Trophoblast cell (in vitro differentiated cells and primary cell): ENCODE data around the gene EDAR.

Source experiments
- DNase-seq, 2 donors: peaks; one replicate each; pipeline ENCODE4 v3.0.0-alpha.2; 2016
- H2AFZ ChIP-seq: 2 replicates; pipeline ENCODE4 v1.6.1; 2013; ENCODE audit warnings: low read length, moderate library complexity, mild to moderate bottlenecking; ENCODE audit not compliant: insufficient read depth, poor library complexity
- H2AK5ac ChIP-seq: 2 replicates; pipeline ENCODE4 v1.6.1; 2013; ENCODE audit warnings: mild to moderate bottlenecking, low read length
- H2BK120ac ChIP-seq: 2 replicates; pipeline ENCODE4 v1.6.1; 2013; ENCODE audit warnings: low read length, mild to moderate bottlenecking, moderate library complexity; ENCODE audit not compliant: insufficient read depth, poor library complexity
- H2BK12ac ChIP-seq: 2 replicates; pipeline ENCODE4 v1.6.1; 2013; ENCODE audit warnings: mild to moderate bottlenecking, low read length, moderate library complexity
- H2BK5ac ChIP-seq: 2 replicates; pipeline ENCODE4 v1.6.1; 2013; ENCODE audit warnings: low read length, low read depth, moderate library complexity, mild to moderate bottlenecking; ENCODE audit not compliant: poor library complexity
- H3K14ac ChIP-seq: 2 replicates; pipeline ENCODE4 v1.6.1; 2013; ENCODE audit warnings: mild to moderate bottlenecking, low read length
- H3K18ac ChIP-seq: 2 replicates; pipeline ENCODE4 v1.6.1; 2013; ENCODE audit warnings: mild to moderate bottlenecking, low read length
- H3K23ac ChIP-seq: 2 replicates; pipeline ENCODE4 v1.6.1; 2013; ENCODE audit warnings: low read length
- H3K27ac ChIP-seq: 2 replicates; pipeline ENCODE4 v1.5.1; 2013; ENCODE audit warnings: low read depth, mild to moderate bottlenecking, inconsistent platforms, low read length, moderate library complexity
- H3K27me3 ChIP-seq: 2 replicates; pipeline ENCODE4 v1.6.1; 2013; ENCODE audit warnings: inconsistent platforms, mild to moderate bottlenecking, low read length, moderate library complexity; ENCODE audit not compliant: insufficient read depth
- H3K36me3 ChIP-seq, 2 experiments: 1 replicate in 1 of 2; 2 replicates in 1 of 2; pipeline ENCODE4 v1.6.1; 2013; ENCODE audit warnings: low read length in 2 of 2, mild to moderate bottlenecking in 2 of 2, moderate library complexity in 1 of 2; ENCODE audit not compliant: insufficient read depth in 2 of 2, control insufficient read depth in 1 of 2
- H3K4ac ChIP-seq: 2 replicates; pipeline ENCODE4 v1.6.1; 2013; ENCODE audit warnings: low read depth, mild to moderate bottlenecking, low read length, moderate library complexity
- H3K4me1 ChIP-seq, 2 experiments: 1 replicate in 1 of 2; 2 replicates in 1 of 2; pipeline ENCODE4 v1.6.1; 2013; ENCODE audit warnings: low read length in 2 of 2, mild to moderate bottlenecking in 2 of 2, moderate library complexity in 1 of 2; ENCODE audit not compliant: insufficient read depth in 2 of 2, control insufficient read depth in 1 of 2
- H3K4me2 ChIP-seq: 2 replicates; pipeline ENCODE4 v1.6.1; 2013; ENCODE audit warnings: inconsistent platforms, mild to moderate bottlenecking, low read length, moderate library complexity
- H3K4me3 ChIP-seq: 2 replicates; pipeline ENCODE4 v1.5.1; 2013; ENCODE audit warnings: mild to moderate bottlenecking, low read depth, low read length, inconsistent platforms
- H3K79me1 ChIP-seq: one replicate; pipeline ENCODE4 v1.6.1; 2013; ENCODE audit warnings: low read length
- H3K79me2 ChIP-seq: 2 replicates; pipeline ENCODE4 v1.6.1; 2013; ENCODE audit warnings: low read length, mild to moderate bottlenecking; ENCODE audit not compliant: control insufficient read depth, insufficient read depth, poor library complexity
- H3K9ac ChIP-seq: 2 replicates; pipeline ENCODE4 v1.6.1; 2013; ENCODE audit warnings: mild to moderate bottlenecking, low read length
- H3K9me3 ChIP-seq: 2 replicates; pipeline ENCODE4 v1.6.1; 2013; ENCODE audit warnings: low read depth, mild to moderate bottlenecking, control low read depth, inconsistent platforms, low read length; ENCODE audit not compliant: insufficient read depth
- H4K12ac ChIP-seq: 2 replicates; pipeline ENCODE4 v1.6.1; 2013; ENCODE audit warnings: low read depth, mild to moderate bottlenecking, low read length, moderate library complexity
- H4K8ac ChIP-seq: 2 replicates; pipeline ENCODE4 v1.6.1; 2013; ENCODE audit warnings: low read depth, mild to moderate bottlenecking, low read length, moderate library complexity
- H4K91ac ChIP-seq: one replicate; pipeline ENCODE4 v1.6.1; 2013; ENCODE audit warnings: low read depth, mild to moderate bottlenecking, low read length, moderate library complexity
- WGBS: extraction: QIAGEN DNeasy Blood & Tissue Kit; methylation state at CpG from one replicate; pipeline ENCODE4 v1.1.7; 2013; ENCODE audit warnings: missing lambda C conversion rate; ENCODE audit not compliant: insufficient read length, insufficient coverage; ENCODE audit errors: extremely low coverage; 5-methylcytosine and 5-hydroxymethylcytosine counted together

EDAR gene

DNA sequence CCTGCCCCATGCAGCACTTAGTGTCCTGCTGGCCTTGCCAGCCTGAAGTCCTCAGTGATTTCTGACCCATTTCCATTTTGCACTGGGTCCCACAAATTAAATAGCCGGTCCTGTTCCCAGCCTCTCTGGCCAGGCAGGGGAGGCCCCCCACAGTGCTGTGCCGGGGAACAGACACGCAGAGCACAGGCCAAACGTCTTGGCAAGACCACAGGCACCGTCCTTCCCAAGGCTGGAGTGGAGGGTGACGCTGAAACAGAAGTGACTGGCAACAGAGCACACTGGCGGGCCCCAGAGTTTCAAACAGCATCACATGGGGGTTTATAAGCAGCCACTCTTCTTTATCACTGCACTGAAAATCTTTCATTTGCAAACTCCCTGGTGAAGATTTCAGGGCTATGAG is 52.2 kb downstream of the EDAR start:
- no peaks in the 10 kb centered on the region for H3K27me3 ChIP-seq
- H3K9ac ChIP-seq = no peak overlapping the region
- H3K23ac ChIP-seq = no peak overlapping the region
- H3K18ac ChIP-seq = no peak overlapping the region
- no peak overlapping the region for H2BK12ac ChIP-seq
- H4K8ac ChIP-seq = no peak overlapping the region
- no peaks in the 10 kb centered on the region for H3K79me2 ChIP-seq
- no peak overlapping the region for H4K12ac ChIP-seq
- no peak overlapping the region for H3K27ac ChIP-seq
- H3K4me2 ChIP-seq = no peak overlapping the region
- H2AFZ ChIP-seq = no peak overlapping the region
- no peaks in the 10 kb centered on the region for H3K4me1 ChIP-seq
- H2BK120ac ChIP-seq = no peak overlapping the region
- no peak overlapping the region for H2AK5ac ChIP-seq
- WGBS = no CpG with 5 or more reads among the region's 7 CpGs
- H3K79me1 ChIP-seq = no peaks in the 10 kb centered on the region
- H3K36me3 ChIP-seq = no peaks in the 10 kb centered on the region
- H3K14ac ChIP-seq = no peak overlapping the region
- no peak overlapping the region for H4K91ac ChIP-seq
- H2BK5ac ChIP-seq = no peak overlapping the region
- H3K9me3 ChIP-seq = no peaks in the 10 kb centered on the region
- no peak overlapping the region for H3K4ac ChIP-seq
- no peak for DNase-seq
- no peak overlapping the region for H3K4me3 ChIP-seq

DNA sequence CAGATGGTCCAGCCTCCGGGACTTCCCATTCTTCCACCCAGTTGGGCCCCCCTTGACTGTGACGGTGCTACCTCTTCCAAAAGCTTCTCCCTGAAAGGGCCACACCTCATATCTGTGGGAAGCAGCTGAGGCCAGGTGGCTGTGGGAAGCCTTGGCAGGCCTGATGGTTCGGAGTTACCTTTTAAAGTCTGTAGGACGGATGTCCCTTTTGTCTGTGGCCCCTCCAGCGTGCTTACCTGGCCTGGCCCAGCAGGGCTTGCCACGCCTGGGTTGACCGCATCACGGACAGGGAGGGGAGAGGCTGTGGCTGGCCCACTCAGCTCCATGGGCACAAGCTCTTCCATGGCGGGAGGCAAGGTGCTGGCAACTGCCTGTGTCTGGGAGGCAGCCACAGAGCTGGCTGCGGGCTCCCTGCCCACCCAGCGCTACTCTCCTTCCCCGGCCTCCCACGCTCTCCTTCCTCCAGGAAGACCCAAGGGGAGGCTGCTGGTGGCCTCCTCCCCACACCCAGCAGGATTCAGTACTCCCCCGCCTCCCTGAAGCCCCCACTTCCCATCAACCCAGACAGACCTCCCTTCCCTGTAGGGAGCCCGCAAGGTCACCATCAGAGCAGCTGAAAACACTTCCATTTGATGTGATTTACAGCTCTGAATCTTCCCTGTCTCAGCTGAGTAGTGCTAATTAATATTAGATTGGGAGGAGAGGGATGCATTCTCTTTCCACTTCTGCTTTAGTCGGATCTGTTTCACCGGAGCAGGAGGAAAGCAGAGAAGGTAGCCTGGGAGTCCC is 52.8 kb downstream of the EDAR start:
- Histone ChIP-seq H2BK5ac (no peak overlapping the region), H3K23ac (no peak overlapping the region), H2AFZ (no peak overlapping the region), H3K9ac (no peak overlapping the region), H4K8ac (no peak overlapping the region), H3K79me2 (no peaks in the 10 kb centered on the region), H3K27me3 (no peaks in the 10 kb centered on the region), H3K36me3 (no peaks in the 10 kb centered on the region), H3K4ac (no peak overlapping the region), H3K4me1 (no peaks in the 10 kb centered on the region), H2AK5ac (no peak overlapping the region), H3K9me3 (no peaks in the 10 kb centered on the region), H4K91ac (no peak overlapping the region), H3K4me2 (no peak overlapping the region), H3K4me3 (no peak overlapping the region), H2BK120ac (no peak overlapping the region), H3K14ac (no peak overlapping the region), H2BK12ac (no peak overlapping the region), H3K79me1 (no peaks in the 10 kb centered on the region), H4K12ac (no peak overlapping the region), H3K18ac (no peak overlapping the region), H3K27ac (no peak overlapping the region)
- WGBS = no CpG with 5 or more reads among the region's 17 CpGs
- DNase-seq = no peak

DNA sequence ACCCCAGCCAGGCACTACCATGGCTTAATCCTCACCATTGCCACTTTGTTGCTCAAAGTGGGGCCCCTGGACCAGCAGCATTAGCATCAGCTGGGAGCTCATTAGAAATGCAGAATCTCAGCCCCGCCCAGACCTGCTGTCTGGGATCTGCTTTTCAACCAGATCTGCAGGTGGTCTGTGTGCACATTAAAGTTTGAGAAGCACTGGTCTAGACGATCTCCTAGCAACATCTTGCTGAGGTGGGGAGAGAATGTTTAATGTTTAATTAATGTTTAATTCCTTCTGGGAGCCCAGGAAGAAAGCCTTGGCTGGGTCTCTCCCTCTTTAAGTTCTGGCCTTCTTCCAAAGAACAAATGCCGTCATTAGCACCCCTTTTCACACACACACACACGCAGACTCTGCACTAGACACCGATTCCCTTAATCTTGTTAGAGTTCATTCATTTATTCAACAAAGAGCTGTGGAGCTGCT is 53.7 kb downstream of the EDAR start:
- no peak for DNase-seq
- no peak overlapping the region for H3K4ac ChIP-seq
- H3K14ac ChIP-seq = no peak overlapping the region

DNA sequence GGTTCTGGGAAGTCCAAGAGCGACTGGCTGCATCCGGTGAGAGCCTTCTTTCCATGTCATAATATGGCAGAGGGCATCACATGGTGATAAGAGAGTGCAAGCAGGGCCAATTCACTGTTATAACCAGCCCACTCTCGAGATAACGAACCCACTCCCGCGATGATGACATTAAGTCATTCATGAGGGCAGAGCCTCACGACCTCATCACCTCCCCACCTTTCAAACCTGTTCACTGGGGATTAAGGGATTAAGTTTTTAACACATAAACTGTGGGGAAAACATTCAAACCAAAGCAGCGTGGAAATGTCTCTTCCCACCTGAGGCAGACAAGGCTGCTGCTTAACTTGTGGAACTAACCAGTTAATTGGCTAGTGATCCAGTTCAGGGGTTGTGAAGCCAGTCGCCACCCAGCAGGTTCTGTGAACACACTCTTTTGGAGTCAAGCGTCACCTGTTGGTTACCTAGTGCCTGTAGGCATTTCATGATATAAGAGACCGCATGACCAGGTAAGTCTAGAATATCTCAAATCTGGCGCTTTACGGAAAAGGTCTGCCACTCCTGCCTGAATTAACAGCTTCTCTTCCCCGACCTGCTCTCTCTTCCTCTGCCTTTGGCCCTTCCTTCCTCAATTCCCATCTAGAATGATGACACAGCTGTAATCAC is 54.3 kb downstream of the EDAR start:
- Histone ChIP-seq H3K4me3 (no peak overlapping the region), H3K9ac (no peak overlapping the region), H2BK12ac (no peak overlapping the region), H3K14ac (no peak overlapping the region), H3K27me3 (no peaks in the 10 kb centered on the region), H3K18ac (no peak overlapping the region), H3K4me1 (no peaks in the 10 kb centered on the region), H2AFZ (no peak overlapping the region), H4K91ac (no peak overlapping the region), H4K12ac (no peak overlapping the region), H3K9me3 (no peaks in the 10 kb centered on the region), H3K79me2 (no peaks in the 10 kb centered on the region), H2AK5ac (no peak overlapping the region), H3K79me1 (no peaks in the 10 kb centered on the region), H3K23ac (no peak overlapping the region), H4K8ac (no peak overlapping the region), H3K27ac (no peak overlapping the region), H2BK5ac (no peak overlapping the region), H2BK120ac (no peak overlapping the region), H3K4me2 (no peak overlapping the region), H3K36me3 (no peaks in the 10 kb centered on the region), H3K4ac (no peak overlapping the region)
- DNase-seq = no peak
- no CpG with 5 or more reads among the region's 14 CpGs for WGBS

More for the DNA sequence above, 53.7 kb downstream of the EDAR start:
- no peak overlapping the region for H4K12ac ChIP-seq
- no peaks in the 10 kb centered on the region for H3K79me1 ChIP-seq
- no CpG with 5 or more reads among the region's 5 CpGs for WGBS
- H2BK120ac ChIP-seq = no peak overlapping the region
- no peak overlapping the region for H3K23ac ChIP-seq
- H3K27ac ChIP-seq = no peak overlapping the region
- H2BK5ac ChIP-seq = no peak overlapping the region
- no peak overlapping the region for H2AK5ac ChIP-seq
- H3K36me3 ChIP-seq = no peaks in the 10 kb centered on the region
- H3K79me2 ChIP-seq = no peaks in the 10 kb centered on the region
- H3K9ac ChIP-seq = no peak overlapping the region
- H3K4me3 ChIP-seq = no peak overlapping the region
- no peak overlapping the region for H4K8ac ChIP-seq
- no peaks in the 10 kb centered on the region for H3K9me3 ChIP-seq
- no peak overlapping the region for H3K4me2 ChIP-seq
- H2AFZ ChIP-seq = no peak overlapping the region
- no peak overlapping the region for H4K91ac ChIP-seq
- H3K27me3 ChIP-seq = no peaks in the 10 kb centered on the region
- H3K4me1 ChIP-seq = no peaks in the 10 kb centered on the region
- no peak overlapping the region for H3K18ac ChIP-seq
- H2BK12ac ChIP-seq = no peak overlapping the region
